Measurements from ENCODE around the gene SEC22C.
A peak's percentile ranks its signal among the peaks of the same experiment; 100 is the strongest.

The SEC22C gene

DNA sequence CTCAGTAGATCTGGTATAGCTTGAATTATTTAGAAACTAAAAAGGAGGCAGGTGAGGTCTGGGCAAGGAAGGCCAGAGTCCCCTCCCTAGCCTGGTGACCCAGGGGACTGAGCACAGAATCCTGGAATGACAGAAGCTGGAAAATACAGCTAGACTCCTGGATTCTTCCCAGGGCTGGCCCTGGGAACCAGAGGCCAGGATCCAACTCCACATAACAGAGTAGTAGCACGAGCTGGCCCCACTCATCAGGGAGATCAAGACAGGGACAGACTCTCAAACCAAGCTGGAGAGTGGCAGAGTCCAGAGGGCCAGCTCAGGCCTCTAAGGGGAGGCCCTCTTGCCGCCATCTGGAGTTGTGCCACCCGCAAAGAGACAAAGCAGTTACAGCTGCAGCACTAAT lies 68.6 kb downstream of the SEC22C start:
- DNase-seq (ENCODE audit: low read depth in 2 of 2), result no peak

GRCh38 chr3:42511736-42512135 lies 70.0 kb downstream of the SEC22C start:
- DNase-seq (ENCODE audit: low read depth in 2 of 2), result no peak

GRCh38 chr3:42511201-42511600 lies 70.6 kb downstream of the SEC22C start:
- no peak for DNase-seq (ENCODE audit: low read depth in 2 of 2)

DNA sequence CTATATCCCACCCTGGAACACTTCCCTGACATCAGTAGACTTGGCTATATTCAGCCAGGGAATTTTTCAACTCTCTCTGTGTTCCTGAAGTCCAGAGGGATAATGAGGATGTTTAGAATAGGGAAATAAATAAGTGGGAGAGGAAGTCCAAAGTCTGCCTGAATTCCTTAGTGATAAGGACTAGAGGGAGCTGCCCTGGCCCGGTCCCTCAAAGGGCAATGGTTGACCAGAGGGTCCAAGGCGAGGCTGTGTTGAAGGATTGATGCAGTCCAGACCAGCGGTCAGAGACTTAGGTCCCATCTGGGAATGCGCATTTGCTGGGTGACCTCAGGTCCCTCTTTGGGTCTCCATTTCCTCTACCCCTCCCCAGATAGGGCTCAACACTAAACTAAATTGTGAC lies 71.4 kb downstream of the SEC22C start:
- DNase-seq (ENCODE audit: low read depth in 2 of 2), result no peak

GRCh38 chr3:42509111-42509510 lies 72.7 kb downstream of the SEC22C start:
- no peak for DNase-seq (ENCODE audit: low read depth in 2 of 2)

DNA sequence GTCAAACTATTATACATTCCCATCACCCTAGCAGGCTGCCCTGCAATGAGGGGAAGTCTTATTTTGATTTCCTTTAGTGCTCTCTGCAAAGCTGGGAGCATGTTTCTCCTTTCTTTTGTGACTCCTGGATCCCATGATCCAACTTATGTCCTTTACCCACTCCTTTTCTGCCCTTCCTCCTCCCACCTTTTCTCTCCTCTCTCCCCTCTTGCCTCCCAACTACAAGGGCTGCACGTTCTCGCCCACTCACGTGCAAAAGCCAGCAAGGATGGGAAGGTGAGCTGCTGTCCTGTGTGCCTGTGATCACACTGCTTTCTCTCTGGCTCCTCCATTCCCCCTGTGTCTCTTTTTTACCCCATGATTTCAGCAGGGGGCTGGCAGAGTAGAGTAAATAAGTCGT lies 73.2 kb downstream of the SEC22C start:
- DNase-seq (ENCODE audit: low read depth in 2 of 2), result no peak

DNA sequence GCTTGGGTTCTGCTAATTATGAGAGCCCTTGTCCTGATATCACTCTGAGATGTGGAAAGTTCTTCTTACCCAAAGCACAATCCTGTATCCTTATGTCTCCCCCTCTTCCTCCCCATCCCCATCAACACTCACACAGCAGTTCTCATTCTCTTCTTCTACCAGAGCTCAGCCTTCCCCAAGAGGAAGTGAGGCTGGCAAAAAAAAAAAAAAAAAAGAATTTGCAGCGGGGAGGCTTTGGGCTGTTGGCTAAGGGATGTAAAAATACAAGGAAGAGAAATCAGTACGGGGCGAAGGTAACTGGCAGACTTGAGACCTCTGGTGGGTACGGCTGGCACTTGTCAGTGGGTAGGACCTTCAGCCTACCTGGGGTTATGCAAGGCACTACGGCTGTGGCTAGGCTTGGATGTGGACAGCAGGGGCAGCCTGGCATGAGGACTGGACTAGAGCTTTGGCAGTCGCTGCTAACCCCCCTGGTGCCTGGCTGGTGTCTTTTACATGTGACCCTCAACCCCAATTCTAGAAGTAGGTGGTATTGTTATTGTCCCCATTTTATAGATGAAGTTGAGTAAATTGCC lies 73.9 kb downstream of the SEC22C start:
- no peak for DNase-seq (ENCODE audit: low read depth in 2 of 2)

DNA sequence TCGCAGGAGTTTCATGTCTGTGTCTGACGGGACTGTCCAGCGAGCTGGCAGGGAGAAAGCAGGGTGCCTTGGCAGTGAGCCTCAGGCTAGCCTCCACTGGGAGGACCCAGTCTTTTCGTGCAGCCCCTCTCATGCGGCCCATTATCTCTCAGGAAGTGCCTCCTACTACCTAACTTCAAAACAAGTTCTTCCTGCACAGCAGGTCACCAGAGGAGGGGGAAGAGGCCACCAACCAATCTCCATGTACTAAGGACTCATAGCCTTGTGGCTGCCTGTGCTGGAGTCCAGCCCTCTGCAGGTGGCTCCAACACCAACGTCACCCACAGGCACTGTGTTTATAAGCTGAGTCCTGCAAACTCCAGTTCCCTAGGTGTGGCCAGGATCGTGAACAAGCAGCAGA lies 74.5 kb downstream of the SEC22C start:
- DNase-seq (ENCODE audit: low read depth in 2 of 2), result no peak

DNA sequence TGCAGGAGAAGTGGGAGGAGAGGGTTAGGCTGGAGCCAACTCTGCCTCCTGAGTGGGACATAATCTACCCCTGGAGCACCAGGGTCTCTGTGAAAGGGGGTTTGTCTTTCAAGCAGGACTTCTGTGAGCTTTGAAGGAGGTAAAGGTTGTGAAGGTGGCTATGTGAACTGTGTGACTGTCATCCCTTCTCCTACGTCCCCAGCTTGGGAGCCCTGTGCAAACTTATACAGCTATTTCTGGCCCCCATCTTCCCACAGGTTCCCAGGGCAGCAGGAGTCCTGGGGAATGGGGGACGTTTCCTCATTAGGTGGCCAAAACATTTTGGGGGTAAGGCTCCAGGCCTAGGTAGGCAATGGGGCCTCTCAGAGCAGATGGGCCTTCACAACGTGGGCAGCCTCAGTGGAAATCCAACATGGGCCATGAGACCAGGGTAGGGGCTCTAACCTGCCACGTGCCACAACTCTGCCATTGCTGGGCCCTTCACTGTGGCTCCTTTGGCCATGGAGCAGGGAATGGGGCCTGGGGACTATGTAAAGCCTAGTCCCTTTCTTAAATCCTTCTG lies 75.8 kb downstream of the SEC22C start:
- no peak for DNase-seq (ENCODE audit: low read depth in 2 of 2)

DNA sequence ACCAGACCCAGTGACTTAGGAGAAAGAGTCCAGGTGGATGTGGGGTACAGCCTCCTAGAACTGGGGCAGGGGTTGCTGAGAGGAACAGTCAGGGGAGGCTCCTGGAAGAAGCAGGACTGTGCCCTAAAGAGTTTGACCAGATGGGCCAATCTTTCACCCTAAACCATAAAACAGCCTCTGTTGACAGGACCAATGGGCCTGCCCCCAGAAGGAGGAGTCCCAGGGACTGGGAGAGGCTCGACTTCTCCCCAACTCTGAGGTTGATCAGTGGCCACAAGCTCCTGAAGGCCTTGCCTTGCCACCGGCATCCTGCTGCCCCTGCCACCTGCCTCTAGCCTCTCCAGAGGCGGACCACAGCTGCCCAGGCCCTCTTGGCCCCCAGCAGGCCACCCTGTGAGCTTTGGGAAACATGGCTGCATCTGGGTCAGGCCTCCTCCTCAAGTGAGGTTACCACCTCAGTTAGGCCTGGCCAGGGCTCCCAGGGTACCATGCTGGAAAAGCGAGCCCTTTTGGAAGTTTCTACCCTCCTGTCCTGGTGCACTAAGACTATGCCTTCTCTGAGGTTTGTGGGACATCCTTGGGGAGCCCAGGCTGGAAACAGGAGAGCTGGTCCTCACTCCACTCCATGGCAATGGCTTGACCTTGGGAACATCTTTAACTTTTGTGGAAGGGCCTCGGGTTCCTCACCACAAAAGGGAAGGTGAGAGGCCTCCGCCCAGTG lies 76.5 kb downstream of the SEC22C start:
- DNase-seq (ENCODE audit: low read depth in 2 of 2), result no peak

DNA sequence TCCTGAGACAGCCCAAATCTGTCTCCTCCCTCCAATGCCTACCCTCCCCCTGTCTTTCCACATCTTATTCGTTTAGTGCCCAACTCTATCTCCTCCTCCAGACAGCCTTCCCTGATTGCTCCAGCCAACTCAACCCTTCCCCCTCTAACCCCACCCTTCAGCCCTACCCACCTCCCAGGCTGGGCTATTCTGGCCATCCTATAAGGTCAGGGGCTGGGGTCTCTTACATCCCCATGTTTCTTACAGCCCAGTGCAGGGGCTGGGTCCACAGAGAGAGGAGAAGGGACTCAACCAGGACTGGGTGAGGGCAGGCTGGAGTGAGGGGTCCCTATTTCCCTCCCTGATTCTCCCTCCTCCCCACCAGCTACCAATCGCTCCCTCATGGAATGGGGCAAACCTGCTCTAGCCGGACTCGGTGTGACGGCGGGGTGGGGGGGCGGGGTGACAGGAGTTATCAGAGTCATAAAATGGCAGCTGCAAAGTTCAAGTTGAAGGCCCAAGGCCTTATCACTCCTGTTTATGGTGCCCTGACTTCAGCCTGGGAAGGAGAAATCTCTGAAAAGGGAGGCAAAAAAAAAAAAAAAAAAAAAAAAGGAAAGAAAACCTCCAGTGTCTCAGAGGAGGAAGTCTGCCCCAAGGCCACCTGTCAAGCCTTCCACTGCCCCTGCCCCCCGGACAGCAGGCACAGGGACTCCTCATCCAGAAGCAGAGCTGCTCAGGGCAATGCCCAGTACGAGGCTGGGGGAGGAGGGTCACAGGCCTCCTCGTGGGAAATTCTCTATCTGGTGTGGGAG lies 77.2 kb downstream of the SEC22C start:
- DNase-seq (ENCODE audit: low read depth in 2 of 2), result no peak

DNA sequence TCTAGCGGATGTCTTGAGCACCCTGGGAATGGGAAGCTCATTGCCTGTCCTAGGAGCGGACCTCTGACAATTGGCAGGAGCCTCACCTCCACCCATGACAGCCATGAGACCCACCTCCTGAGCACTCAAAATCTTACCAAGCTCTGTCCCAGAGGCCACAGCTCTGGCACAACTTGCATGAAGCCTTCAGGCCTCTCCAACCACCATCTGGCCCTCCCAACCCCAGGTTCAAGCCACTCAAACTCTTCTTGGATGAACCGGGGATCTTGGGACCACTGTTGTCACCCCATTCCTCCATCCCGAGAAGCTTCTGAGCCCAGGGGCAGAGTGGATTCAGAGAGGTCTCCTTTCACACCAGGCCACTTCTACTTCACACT lies 77.8 kb downstream of the SEC22C start:
- no peak for DNase-seq (ENCODE audit: low read depth in 2 of 2)

- DNase-seq (ENCODE audit: low read depth in 2 of 2), result no peak
Observed at GRCh38 chr3:42503251-42503924, 78.4 kb downstream of the SEC22C start.

- peak; percentile 86 to 89 for DNase-seq (ENCODE audit: low read depth in 2 of 2)
Observed at GRCh38 chr3:42502429-42503250, 79.1 kb downstream of the SEC22C start, which contains the start of gene VIPR1. Gene VIPR1 (plus strand): TSS chr3:42502643. CDS start chr3:42502736, 93 bp downstream.

- DNase-seq (ENCODE audit: low read depth in 2 of 2), result peak in 1 of 2 donors; percentile 32
Observed at GRCh38 chr3:42501681-42502428, 79.9 kb downstream of the SEC22C start.

GRCh38 chr3:42501321-42501680 lies 80.5 kb downstream of the SEC22C start:
- no peak for DNase-seq (ENCODE audit: low read depth in 2 of 2)

GRCh38 chr3:42500909-42501308 lies 80.9 kb downstream of the SEC22C start:
- no peak for DNase-seq (ENCODE audit: low read depth in 2 of 2)

- no peak for DNase-seq (ENCODE audit: low read depth in 2 of 2)
Observed at GRCh38 chr3:42500091-42500490, 81.7 kb downstream of the SEC22C start.

- DNase-seq (ENCODE audit: low read depth in 2 of 2), result no peak
Observed at GRCh38 chr3:42499478-42499871, 82.3 kb downstream of the SEC22C start.

- DNase-seq (ENCODE audit: low read depth in 2 of 2), result no peak
Observed at GRCh38 chr3:42498791-42499477, 82.8 kb downstream of the SEC22C start.

All from stimulated activated CD8-positive, alpha-beta memory T cell treated with anti-CD3 and anti-CD28 coated beads, Interleukin-7, amount 100 ng/mL, for 1 hour (primary cell).